HuH-7.5 (cell line): ENCODE data around the gene NET1.

Experiments used
- DNase-seq: peaks from one replicate; pipeline ENCODE4 v3.0.0; 2011; ENCODE audit warnings: low spot score

Gene NET1

GRCh38 chr10:5482016-5482415 lies 69.7 kb downstream of the NET1 start:
- DNase-seq: no peak

GRCh38 chr10:5484205-5484604 lies 71.8 kb downstream of the NET1 start:
- no peak for DNase-seq

GRCh38 chr10:5485290-5485689 lies 72.9 kb downstream of the NET1 start:
- no peak for DNase-seq

- no peak for DNase-seq
These were observed 73.8 kb downstream of the NET1 start for GRCh38 chr10:5485948-5486852.

GRCh38 chr10:5486853-5487235 lies 74.5 kb downstream of the NET1 start:
- no peak for DNase-seq

GRCh38 chr10:5488272-5489161 lies 76.2 kb downstream of the NET1 start:
- DNase-seq: peak; percentile 40

- DNase-seq: no peak
These were observed 77.7 kb downstream of the NET1 start for GRCh38 chr10:5490032-5490431.

GRCh38 chr10:5490698-5491464 lies 78.5 kb downstream of the NET1 start:
- no peak for DNase-seq

- DNase-seq: no peak
These were observed 79.1 kb downstream of the NET1 start for GRCh38 chr10:5491477-5491876.

GRCh38 chr10:5492322-5492855 lies 80.0 kb downstream of the NET1 start:
- no peak for DNase-seq

- no peak for DNase-seq
These were observed 80.7 kb downstream of the NET1 start for GRCh38 chr10:5492929-5493576.

- peak; percentile 95 for DNase-seq
These were observed 81.3 kb downstream of the NET1 start for GRCh38 chr10:5493691-5494090.

GRCh38 chr10:5494611-5495010 lies 82.3 kb downstream of the NET1 start:
- no peak for DNase-seq

GRCh38 chr10:5496261-5497250 lies 84.2 kb downstream of the NET1 start:
- no peak for DNase-seq

- no peak for DNase-seq
These were observed 84.9 kb downstream of the NET1 start for GRCh38 chr10:5497289-5497688.

GRCh38 chr10:5497948-5498730 lies 85.8 kb downstream of the NET1 start:
- no peak for DNase-seq

GRCh38 chr10:5498791-5499492 lies 86.6 kb downstream of the NET1 start:
- DNase-seq: no peak

- DNase-seq: no peak
These were observed 87.3 kb downstream of the NET1 start, which contains the start of gene CALML5 for GRCh38 chr10:5499493-5500140. TSS of gene CALML5 (minus strand) at chr10:5499570. CDS start at chr10:5499438, 132 bp downstream.
